ENCODE results near the gene CCL2. TPM values are rescaled to one million over a fixed set of nuclear protein-coding genes. Genes with fewer than 3 reads are reported as not detected.
"Not testable (repeated sequence)": the region's sequence is repeated elsewhere in the genome, so short reads cannot be mapped to it uniquely, and the experiment has no call there.

The CCL2 gene
- polyA plus RNA-seq, 3 donors = 1.4 to 44.9 (median 17.7) TPM

DNA sequence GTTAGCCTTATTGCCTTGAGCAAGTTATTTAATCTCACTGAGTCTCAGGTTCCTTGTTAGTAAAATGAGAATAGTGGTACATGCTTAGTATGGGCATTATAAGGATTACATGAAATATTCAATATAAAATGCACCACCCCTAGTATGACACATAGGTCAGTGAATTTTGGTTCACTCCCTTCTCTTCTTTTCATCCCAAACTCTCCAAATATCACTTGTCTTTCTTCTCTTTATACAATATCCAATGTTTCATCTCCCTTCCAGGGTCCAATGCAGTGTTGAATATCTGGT, 28.4 kb upstream of the CCL2 start:
- no peak overlapping the region for H2AFZ ChIP-seq (ENCODE audit: insufficient read depth, low read depth, low read length, poor library complexity, severe bottlenecking)
- H3K4me2 ChIP-seq (replicated peaks; ENCODE audit: extremely low read depth, low read length, poor library complexity, severe bottlenecking) = no peak overlapping the region
- intact Hi-C loops (cut with micrococcal nuclease) = loop anchor here in 1 of 2 donors (10.0 kb wide), 1 partner anchor 1968 kb away; the partner anchor contains the start of genes CCL3L1 and CCL3L3
- Mint-ChIP-seq H3K36me3 (peaks cover 2 to 4% of the 10 kb centered on the region in 2 donors), H3K27ac (no peak overlapping the region), H3K4me3 (no peak overlapping the region), H3K9me3 (peaks cover 3 to 23% (median 18%) of the 10 kb centered on the region in 7 donors), H3K4me1 (peaks cover 25% of the 10 kb centered on the region), H3K27me3 (ENCODE audit: low read depth in 3 of 3) (peaks cover 1 to 3% (median 3%) of the 10 kb centered on the region in 3 donors)
- no peak for DNase-seq
- H3K36me3 ChIP-seq (replicated peaks in 1 of 2; ENCODE audit: control insufficient read depth in 1 of 2, insufficient read depth in 2 of 2, low read length in 2 of 2) = no peaks in the 10 kb centered on the region
- H3K9me3 ChIP-seq (replicated peaks in 1 of 2; ENCODE audit: control insufficient read depth in 1 of 2, insufficient read depth in 1 of 2, low read length in 2 of 2) = peaks cover 5 to 9% of the 10 kb centered on the region in 2 donors
- H3K4me1 ChIP-seq (ENCODE audit: control insufficient read depth in 1 of 2, insufficient read depth in 2 of 2, low read length in 2 of 2) = peaks cover 20% of the 10 kb centered on the region in 2 donors
- no peak overlapping the region for H3K4me3 ChIP-seq (replicated peaks in 1 of 3; ENCODE audit: low read depth in 2 of 3, low read length in 3 of 3)
- H3K27ac ChIP-seq (ENCODE audit: low read depth in 1 of 2, low read length in 2 of 2) = no peak overlapping the region
- TF ChIP-seq, protein P1, sequence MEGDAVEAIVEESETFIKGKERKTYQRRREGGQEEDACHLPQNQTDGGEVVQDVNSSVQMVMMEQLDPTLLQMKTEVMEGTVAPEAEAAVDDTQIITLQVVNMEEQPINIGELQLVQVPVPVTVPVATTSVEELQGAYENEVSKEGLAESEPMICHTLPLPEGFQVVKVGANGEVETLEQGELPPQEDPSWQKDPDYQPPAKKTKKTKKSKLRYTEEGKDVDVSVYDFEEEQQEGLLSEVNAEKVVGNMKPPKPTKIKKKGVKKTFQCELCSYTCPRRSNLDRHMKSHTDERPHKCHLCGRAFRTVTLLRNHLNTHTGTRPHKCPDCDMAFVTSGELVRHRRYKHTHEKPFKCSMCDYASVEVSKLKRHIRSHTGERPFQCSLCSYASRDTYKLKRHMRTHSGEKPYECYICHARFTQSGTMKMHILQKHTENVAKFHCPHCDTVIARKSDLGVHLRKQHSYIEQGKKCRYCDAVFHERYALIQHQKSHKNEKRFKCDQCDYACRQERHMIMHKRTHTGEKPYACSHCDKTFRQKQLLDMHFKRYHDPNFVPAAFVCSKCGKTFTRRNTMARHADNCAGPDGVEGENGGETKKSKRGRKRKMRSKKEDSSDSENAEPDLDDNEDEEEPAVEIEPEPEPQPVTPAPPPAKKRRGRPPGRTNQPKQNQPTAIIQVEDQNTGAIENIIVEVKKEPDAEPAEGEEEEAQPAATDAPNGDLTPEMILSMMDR (IDR thresholded peaks at IDR 0.05) = no peak
- H3K79me2 ChIP-seq (ENCODE audit: insufficient read depth, low read length) = no peaks in the 10 kb centered on the region
- H4K20me1 ChIP-seq (ENCODE audit: insufficient read depth, low read length) = no peaks in the 10 kb centered on the region
- H3K9ac ChIP-seq (ENCODE audit: insufficient read depth, low read length, poor library complexity, severe bottlenecking) = no peak overlapping the region
- H3K27me3 ChIP-seq (ENCODE audit: control insufficient read depth in 2 of 2, insufficient read depth in 2 of 2, low read length in 2 of 2) = no peaks in the 10 kb centered on the region

DNA sequence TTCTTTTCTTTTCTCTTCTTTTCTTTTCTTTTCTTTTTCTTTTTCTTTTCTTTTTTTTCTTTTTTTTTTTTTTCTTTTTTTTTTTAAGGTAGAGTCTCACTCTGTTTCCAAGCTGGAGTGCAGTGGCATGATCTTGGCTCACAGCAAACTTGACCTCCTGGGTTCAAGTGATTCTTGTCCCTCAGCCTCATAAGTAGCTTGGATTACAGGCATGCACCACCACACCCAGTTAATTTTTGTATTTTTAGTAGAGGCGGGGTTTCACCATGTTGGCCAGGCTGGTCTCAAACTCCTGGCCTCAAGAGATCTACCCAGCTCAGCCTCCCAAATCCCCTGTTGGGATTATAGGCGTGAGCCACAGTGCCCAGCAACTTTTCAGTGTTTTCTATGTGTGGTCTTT, 27.8 kb upstream of the CCL2 start:
- H3K9ac ChIP-seq (ENCODE audit: insufficient read depth, low read length, poor library complexity, severe bottlenecking); H3K27me3 Mint-ChIP-seq (ENCODE audit: low read depth in 3 of 3); H4K20me1 ChIP-seq (ENCODE audit: insufficient read depth, low read length); H3K27me3 ChIP-seq (ENCODE audit: control insufficient read depth in 2 of 2, insufficient read depth in 2 of 2, low read length in 2 of 2); H3K27ac ChIP-seq (ENCODE audit: low read depth in 1 of 2, low read length in 2 of 2); H3K9me3 ChIP-seq (replicated peaks in 1 of 2; ENCODE audit: control insufficient read depth in 1 of 2, insufficient read depth in 1 of 2, low read length in 2 of 2); H3K4me3 ChIP-seq (replicated peaks in 1 of 3; ENCODE audit: low read depth in 2 of 3, low read length in 3 of 3); H3K36me3 Mint-ChIP-seq; DNase-seq; H3K4me3 Mint-ChIP-seq; H3K4me2 ChIP-seq (replicated peaks; ENCODE audit: extremely low read depth, low read length, poor library complexity, severe bottlenecking); H3K79me2 ChIP-seq (ENCODE audit: insufficient read depth, low read length); H2AFZ ChIP-seq (ENCODE audit: insufficient read depth, low read depth, low read length, poor library complexity, severe bottlenecking); H3K36me3 ChIP-seq (replicated peaks in 1 of 2; ENCODE audit: control insufficient read depth in 1 of 2, insufficient read depth in 2 of 2, low read length in 2 of 2): not testable (repeated sequence)
- Mint-ChIP-seq H3K27ac (peak overlapping the region in 2 of 7 donors; percentile 53 to 55), H3K4me1 (peaks cover 19% of the 10 kb centered on the region), H3K9me3 (peaks cover 3 to 23% (median 17%) of the 10 kb centered on the region in 7 donors)
- intact Hi-C loops (cut with micrococcal nuclease) = loop anchor here in 1 of 2 donors (10.0 kb wide), 1 partner anchor 1968 kb away; the partner anchor contains the start of genes CCL3L1 and CCL3L3
- H3K4me1 ChIP-seq (ENCODE audit: control insufficient read depth in 1 of 2, insufficient read depth in 2 of 2, low read length in 2 of 2) = peaks cover 14% of the 10 kb centered on the region in 2 donors
- no CpG with 5 or more reads among the region's 2 CpGs for WGBS (ENCODE audit: insufficient coverage)

Measured in CD14-positive monocyte (primary cell).